ENCODE data around the gene TPRG1. TPM values are rescaled to one million over a fixed set of nuclear protein-coding genes. Genes with fewer than 3 reads are reported as not detected.

The TPRG1 gene
- polyA plus RNA-seq (2012; ENCODE audit: low read depth, missing spikeins), result 8.5 TPM

GRCh38 chr3:189171707-189172106 lies at the start of gene TPRG1:
TSS of gene TPRG1 (plus strand) at chr3:189171971. CDS start at chr3:189207385, 35,414 bp downstream.
- DNase-seq (ENCODE audit: insufficient read length, low spot score), result no peak
- TF ChIP-seq POLR2AphosphoS5 (IDR thresholded peaks at IDR 0.05; ENCODE audit: low read depth, low read length) (no peak), TAF1 (IDR thresholded peaks at IDR 0.05; ENCODE audit: low read depth, low read length) (no peak), SPI1 (IDR thresholded peaks at IDR 0.05; ENCODE audit: low read depth, low read length) (no peak), POU2F2 (IDR thresholded peaks at IDR 0.05; ENCODE audit: low read depth, low read length) (no peak), POLR2A (IDR thresholded peaks at IDR 0.05; ENCODE audit: low read depth, low read length) (no peak), PAX5 (IDR thresholded peaks at IDR 0.05; ENCODE audit: insufficient read depth, low read length, severe bottlenecking) (no peak)
- FAIRE-seq, result no peak

GRCh38 chr3:189122110-189122509 lies 49.7 kb upstream of the TPRG1 start:
- no peak for TF ChIP-seq POU2F2 (IDR thresholded peaks at IDR 0.05; ENCODE audit: low read depth, low read length)
- no peak for TF ChIP-seq TAF1 (IDR thresholded peaks at IDR 0.05; ENCODE audit: low read depth, low read length)
- no peak for TF ChIP-seq POLR2AphosphoS5 (IDR thresholded peaks at IDR 0.05; ENCODE audit: low read depth, low read length)
- FAIRE-seq (no peak), DNase-seq (ENCODE audit: insufficient read length, low spot score) (no peak)

GRCh38 chr3:189122526-189123205 lies 49.1 kb upstream of the TPRG1 start:
- TF ChIP-seq SPI1 (IDR thresholded peaks at IDR 0.05; ENCODE audit: low read depth, low read length) (no peak), POU2F2 (IDR thresholded peaks at IDR 0.05; ENCODE audit: low read depth, low read length) (no peak), POLR2A (IDR thresholded peaks at IDR 0.05; ENCODE audit: low read depth, low read length) (no peak), POLR2AphosphoS5 (IDR thresholded peaks at IDR 0.05; ENCODE audit: low read depth, low read length) (no peak), TAF1 (IDR thresholded peaks at IDR 0.05; ENCODE audit: low read depth, low read length) (no peak), PAX5 (IDR thresholded peaks at IDR 0.05; ENCODE audit: insufficient read depth, low read length, severe bottlenecking) (no peak)
- no peak for FAIRE-seq

GRCh38 chr3:189123595-189124387 lies 48.0 kb upstream of the TPRG1 start:
- FAIRE-seq, result no peak

More at GRCh38 chr3:189122526-189123205, 49.1 kb upstream of the TPRG1 start:
- no peak for DNase-seq (ENCODE audit: insufficient read length, low spot score)

GRCh38 chr3:189132231-189132671 lies 39.5 kb upstream of the TPRG1 start:
- no peak for FAIRE-seq
- DNase-seq (ENCODE audit: insufficient read length, low spot score), result no peak
- TF ChIP-seq POLR2A (IDR thresholded peaks at IDR 0.05; ENCODE audit: low read depth, low read length), result no peak
- TF ChIP-seq PAX5 (IDR thresholded peaks at IDR 0.05; ENCODE audit: insufficient read depth, low read length, severe bottlenecking), result no peak
- no peak for TF ChIP-seq POLR2AphosphoS5 (IDR thresholded peaks at IDR 0.05; ENCODE audit: low read depth, low read length)
- TF ChIP-seq SPI1 (IDR thresholded peaks at IDR 0.05; ENCODE audit: low read depth, low read length), result no peak
- TF ChIP-seq POU2F2 (IDR thresholded peaks at IDR 0.05; ENCODE audit: low read depth, low read length), result no peak
- TF ChIP-seq TAF1 (IDR thresholded peaks at IDR 0.05; ENCODE audit: low read depth, low read length), result no peak

More at GRCh38 chr3:189123595-189124387, 48.0 kb upstream of the TPRG1 start:
- DNase-seq (ENCODE audit: insufficient read length, low spot score), result no peak
- TF ChIP-seq TAF1 (IDR thresholded peaks at IDR 0.05; ENCODE audit: low read depth, low read length), result no peak
- TF ChIP-seq PAX5 (IDR thresholded peaks at IDR 0.05; ENCODE audit: insufficient read depth, low read length, severe bottlenecking), result no peak
- TF ChIP-seq POLR2AphosphoS5 (IDR thresholded peaks at IDR 0.05; ENCODE audit: low read depth, low read length), result no peak
- no peak for TF ChIP-seq SPI1 (IDR thresholded peaks at IDR 0.05; ENCODE audit: low read depth, low read length)
- no peak for TF ChIP-seq POU2F2 (IDR thresholded peaks at IDR 0.05; ENCODE audit: low read depth, low read length)
- no peak for TF ChIP-seq POLR2A (IDR thresholded peaks at IDR 0.05; ENCODE audit: low read depth, low read length)

GRCh38 chr3:189132839-189133238 lies 38.9 kb upstream of the TPRG1 start:
- DNase-seq (ENCODE audit: insufficient read length, low spot score), result no peak
- FAIRE-seq, result no peak
- TF ChIP-seq PAX5 (IDR thresholded peaks at IDR 0.05; ENCODE audit: insufficient read depth, low read length, severe bottlenecking) (no peak), TAF1 (IDR thresholded peaks at IDR 0.05; ENCODE audit: low read depth, low read length) (no peak), POLR2A (IDR thresholded peaks at IDR 0.05; ENCODE audit: low read depth, low read length) (no peak), POLR2AphosphoS5 (IDR thresholded peaks at IDR 0.05; ENCODE audit: low read depth, low read length) (no peak), POU2F2 (IDR thresholded peaks at IDR 0.05; ENCODE audit: low read depth, low read length) (no peak), SPI1 (IDR thresholded peaks at IDR 0.05; ENCODE audit: low read depth, low read length) (no peak)

- no peak for TF ChIP-seq POLR2A (IDR thresholded peaks at IDR 0.05; ENCODE audit: low read depth, low read length)
- no peak for TF ChIP-seq POLR2AphosphoS5 (IDR thresholded peaks at IDR 0.05; ENCODE audit: low read depth, low read length)
- TF ChIP-seq POU2F2 (IDR thresholded peaks at IDR 0.05; ENCODE audit: low read depth, low read length), result no peak
- TF ChIP-seq SPI1 (IDR thresholded peaks at IDR 0.05; ENCODE audit: low read depth, low read length), result no peak
- TF ChIP-seq TAF1 (IDR thresholded peaks at IDR 0.05; ENCODE audit: low read depth, low read length), result no peak
- DNase-seq (ENCODE audit: insufficient read length, low spot score), result no peak
Measured at GRCh38 chr3:189133768-189134167, 38.0 kb upstream of the TPRG1 start.

GRCh38 chr3:189137416-189137815 lies 34.4 kb upstream of the TPRG1 start:
- FAIRE-seq (no peak), DNase-seq (ENCODE audit: insufficient read length, low spot score) (no peak)
- TF ChIP-seq SPI1 (IDR thresholded peaks at IDR 0.05; ENCODE audit: low read depth, low read length), result no peak
- no peak for TF ChIP-seq POU2F2 (IDR thresholded peaks at IDR 0.05; ENCODE audit: low read depth, low read length)
- no peak for TF ChIP-seq PAX5 (IDR thresholded peaks at IDR 0.05; ENCODE audit: insufficient read depth, low read length, severe bottlenecking)
- TF ChIP-seq POLR2AphosphoS5 (IDR thresholded peaks at IDR 0.05; ENCODE audit: low read depth, low read length), result no peak
- no peak for TF ChIP-seq POLR2A (IDR thresholded peaks at IDR 0.05; ENCODE audit: low read depth, low read length)
- no peak for TF ChIP-seq TAF1 (IDR thresholded peaks at IDR 0.05; ENCODE audit: low read depth, low read length)

More at GRCh38 chr3:189133768-189134167, 38.0 kb upstream of the TPRG1 start:
- no peak for FAIRE-seq

GRCh38 chr3:189138901-189139610 lies 32.7 kb upstream of the TPRG1 start:
- TF ChIP-seq TAF1 (IDR thresholded peaks at IDR 0.05; ENCODE audit: low read depth, low read length) (no peak), PAX5 (IDR thresholded peaks at IDR 0.05; ENCODE audit: insufficient read depth, low read length, severe bottlenecking) (no peak), POLR2AphosphoS5 (IDR thresholded peaks at IDR 0.05; ENCODE audit: low read depth, low read length) (no peak), SPI1 (IDR thresholded peaks at IDR 0.05; ENCODE audit: low read depth, low read length) (no peak), POLR2A (IDR thresholded peaks at IDR 0.05; ENCODE audit: low read depth, low read length) (no peak), POU2F2 (IDR thresholded peaks at IDR 0.05; ENCODE audit: low read depth, low read length) (no peak)
- FAIRE-seq (no peak), DNase-seq (ENCODE audit: insufficient read length, low spot score) (no peak)
